H1 (cell line): ENCODE measurements around the gene GOLGA3. TPM values are rescaled to one million over a fixed set of nuclear protein-coding genes. Genes with fewer than 3 reads are reported as not detected.
"Not testable (repeated sequence)": the region's sequence is repeated elsewhere in the genome, so short reads cannot be mapped to it uniquely, and the experiment has no call there.

ENCODE experiments used
- CTCF ChIA-PET: fragments of 300-600 bp; sonication (Branson Sonifier 250); formaldehyde crosslinking; loops from one replicate; lab custom pipeline; 2021; ENCODE audit not compliant: partially characterized antibody; lab: Charles Lee
- POLR2A ChIA-PET: fragments of 300-600 bp; sonication (Branson Sonifier 250); formaldehyde crosslinking; loops from one replicate; lab custom pipeline; 2021; ENCODE audit warnings: inconsistent platforms; ENCODE audit not compliant: partially characterized antibody; lab: Charles Lee
- DNase-seq, 2 experiments: peaks; one replicate each; pipeline versions ENCODE4 v3.0.0 to v3.0.0-alpha.2; 2010 to 2022; ENCODE audit warnings: low spot score in 2 of 2, low read depth in 1 of 2, mixed read lengths in 1 of 2
- FAIRE-seq: peaks from 2 replicates; lab custom pipeline; 2011; peaks lifted over from hg19 to GRCh38; lab: Jason Lieb, UNC
- H2AFZ ChIP-seq: 2 replicates; pipeline ENCODE4 v1.8.1; 2012; ENCODE audit warnings: low read length, inconsistent platforms
- H2AK5ac ChIP-seq: 2 replicates; pipeline ENCODE4 v1.6.1; 2013; ENCODE audit warnings: low read depth, low read length
- H2BK120ac ChIP-seq: replicated peaks from 2 replicates; pipeline ENCODE3; 2013; ENCODE audit warnings: low read depth, low read length, inconsistent platforms
- H2BK12ac ChIP-seq: 2 replicates; pipeline ENCODE4 v1.6.1; 2013; ENCODE audit warnings: low read depth, low read length
- H2BK15ac ChIP-seq: 2 replicates; pipeline ENCODE4 v1.6.1; 2013; ENCODE audit warnings: low read length
- H2BK20ac ChIP-seq: 2 replicates; pipeline ENCODE4 v1.6.1; 2013; ENCODE audit warnings: low read length
- H2BK5ac ChIP-seq: 2 replicates; pipeline ENCODE4 v1.6.1; 2013; ENCODE audit warnings: low read depth, low read length
- H3K14ac ChIP-seq: 2 replicates; pipeline ENCODE4 v1.6.1; 2013; ENCODE audit warnings: inconsistent platforms; ENCODE audit not compliant: insufficient read length
- H3K18ac ChIP-seq: 2 replicates; pipeline ENCODE4 v1.6.1; 2013; ENCODE audit warnings: low read length; ENCODE audit errors: extremely low read depth
- H3K23ac ChIP-seq: 2 replicates; pipeline ENCODE4 v1.6.1; 2013; ENCODE audit warnings: inconsistent platforms; ENCODE audit not compliant: insufficient read length
- H3K23me2 ChIP-seq: 2 replicates; pipeline ENCODE4 v1.6.1; 2013; ENCODE audit warnings: low read depth, low read length
- H3K27ac ChIP-seq: 2 replicates; pipeline ENCODE4 v1.6.1; 2011; ENCODE audit warnings: low read depth, low read length, inconsistent platforms
- H3K27me3 ChIP-seq, 4 experiments: replicated peaks in 1 of 4; 1 replicate in 1 of 4; 2 replicates in 3 of 4; pipeline versions ENCODE4 v1.6.1 to v1.8.1; 2011 to 2013; ENCODE audit warnings: low read length in 3 of 4, mild to moderate bottlenecking in 3 of 4, inconsistent platforms in 2 of 4, mixed read lengths in 2 of 4, moderate library complexity in 1 of 4; ENCODE audit not compliant: control insufficient read depth in 3 of 4, insufficient read depth in 3 of 4; ENCODE audit errors: extremely low read depth in 1 of 4
- H3K36me3 ChIP-seq, 4 experiments: 2 replicates each; pipeline versions ENCODE4 v1.6.1 to v1.8.1; 2011 to 2013; ENCODE audit warnings: mild to moderate bottlenecking in 4 of 4, low read length in 3 of 4, moderate library complexity in 2 of 4, control low read depth in 1 of 4, inconsistent platforms in 1 of 4; ENCODE audit not compliant: insufficient read depth in 4 of 4, control insufficient read depth in 2 of 4
- H3K4ac ChIP-seq: replicated peaks from 2 replicates; pipeline ENCODE3; 2013; ENCODE audit warnings: low read length, low read depth, mixed read lengths, inconsistent platforms; ENCODE audit not compliant: insufficient read length
- H3K4me1 ChIP-seq, 4 experiments: replicated peaks in 1 of 4; 1 replicate in 1 of 4; 2 replicates in 3 of 4; pipeline versions ENCODE4 v1.6.1 to v1.8.1; 2011 to 2013; ENCODE audit warnings: low read length in 3 of 4, inconsistent platforms in 2 of 4, mixed read lengths in 1 of 4; ENCODE audit not compliant: insufficient read depth in 4 of 4, control insufficient read depth in 3 of 4
- H3K4me2 ChIP-seq, 2 experiments: 2 replicates each; pipeline versions ENCODE4 v1.6.1 to v1.8.1; 2011 to 2013; ENCODE audit warnings: low read depth in 2 of 2, low read length in 2 of 2, control low read depth in 1 of 2, inconsistent platforms in 1 of 2, mild to moderate bottlenecking in 1 of 2; ENCODE audit not compliant: insufficient read depth in 1 of 2
- H3K4me3 ChIP-seq, 4 experiments: fragments of 200-600, 300-600 bp in 1 of 4; sonication (generic), shearing (Covaris generic), sonication (Bioruptor Twin) in 1 of 4; 2 replicates each; pipeline versions ENCODE4 v1.5.1 to v1.8.1; 2011 to 2016; ENCODE audit warnings: low read length in 4 of 4, low read depth in 3 of 4, control low read depth in 2 of 4, inconsistent platforms in 2 of 4, mild to moderate bottlenecking in 2 of 4, mixed read lengths in 1 of 4, moderate library complexity in 1 of 4; ENCODE audit not compliant: insufficient read depth in 2 of 4; ENCODE audit errors: extremely low read depth in 1 of 4
- H3K56ac ChIP-seq: replicated peaks from 2 replicates; pipeline ENCODE3; 2013; ENCODE audit warnings: low read depth, mild to moderate bottlenecking, mixed read lengths, low read length, inconsistent platforms; ENCODE audit not compliant: insufficient read length
- H3K79me1 ChIP-seq: 2 replicates; pipeline ENCODE4 v1.6.1; 2013; ENCODE audit warnings: low read depth, low read length, control low read depth
- H3K79me2 ChIP-seq, 2 experiments: 2 replicates each; pipeline versions ENCODE4 v1.6.1 to v1.8.1; 2012 to 2013; ENCODE audit warnings: low read length in 2 of 2, mild to moderate bottlenecking in 2 of 2, inconsistent platforms in 1 of 2; ENCODE audit not compliant: insufficient read depth in 2 of 2, control insufficient read depth in 1 of 2
- H3K9ac ChIP-seq, 4 experiments: replicated peaks in 1 of 4; 1 replicate in 1 of 4; 2 replicates in 3 of 4; pipeline versions ENCODE4 v1.6.1 to v1.8.1; 2011 to 2013; ENCODE audit warnings: low read depth in 3 of 4, low read length in 3 of 4, control low read depth in 2 of 4, mild to moderate bottlenecking in 2 of 4, moderate library complexity in 2 of 4, inconsistent platforms in 1 of 4; ENCODE audit errors: extremely low read depth in 1 of 4
- H3K9me3 ChIP-seq, 2 experiments: 2 replicates each; pipeline versions ENCODE4 v1.6.1 to v1.8.1; 2012 to 2013; ENCODE audit warnings: mild to moderate bottlenecking in 2 of 2, moderate library complexity in 2 of 2, control low read depth in 1 of 2, inconsistent platforms in 1 of 2, low read depth in 1 of 2, low read length in 1 of 2, mixed read lengths in 1 of 2; ENCODE audit not compliant: insufficient read depth in 2 of 2
- H4K20me1 ChIP-seq, 2 experiments: replicated peaks in 1 of 2; 2 replicates each; pipeline versions ENCODE3 to v1.8.1; 2011 to 2013; ENCODE audit warnings: inconsistent platforms in 2 of 2, low read length in 2 of 2, mild to moderate bottlenecking in 1 of 2; ENCODE audit not compliant: insufficient read depth in 2 of 2, control insufficient read depth in 1 of 2
- H4K5ac ChIP-seq: 2 replicates; pipeline ENCODE4 v1.6.1; 2013; ENCODE audit warnings: low read length, low read depth, mixed read lengths, inconsistent platforms; ENCODE audit not compliant: insufficient read length
- H4K8ac ChIP-seq: 2 replicates; pipeline ENCODE4 v1.8.0; 2013; ENCODE audit warnings: mild to moderate bottlenecking, moderate library complexity, low read length, inconsistent platforms; ENCODE audit not compliant: insufficient read depth; ENCODE audit errors: extremely low read depth
- H4K91ac ChIP-seq: replicated peaks from 2 replicates; pipeline ENCODE3; 2013; ENCODE audit warnings: low read length, mixed read lengths, inconsistent platforms; ENCODE audit not compliant: insufficient read length
- ASH2L ChIP-seq: fragments of 200-600, 300-600 bp; sonication (generic); IDR thresholded peaks from one replicate; pipeline ENCODE4 v1.7.1; 2017; ENCODE audit warnings: low read length
- CREB1 ChIP-seq: IDR thresholded peaks from 2 replicates; pipeline ENCODE4 v1.6.1; 2012; ENCODE audit warnings: inconsistent platforms
- HDAC2 ChIP-seq, 2 experiments: fragments of 300-600 bp in 1 of 2; sonication (generic) in 1 of 2; IDR thresholded peaks; 2 replicates each; pipeline ENCODE4 v1.6.1; 2011 to 2012; ENCODE audit warnings: low read depth in 2 of 2, low read length in 2 of 2, mild to moderate bottlenecking in 2 of 2, moderate library complexity in 2 of 2, borderline replicate concordance in 1 of 2, inconsistent platforms in 1 of 2
- POLR2A ChIP-seq, 2 experiments: IDR thresholded peaks; 1 replicate in 1 of 2; 2 replicates in 1 of 2; pipeline ENCODE4 v1.6.1; 2011; ENCODE audit warnings: low read depth in 2 of 2, low read length in 2 of 2, mild to moderate bottlenecking in 2 of 2; ENCODE audit errors: control extremely low read depth in 1 of 2
- WGBS, 2 experiments: shearing (Covaris generic) in 1 of 2; methylation state at CpG; one replicate each; pipeline versions ENCODE4 v1.1.6 to v1.1.7; 2013 to 2015; ENCODE audit warnings: low lambda C conversion rate in 2 of 2, mixed read lengths in 2 of 2, inconsistent platforms in 1 of 2, low coverage in 1 of 2, missing lambda C conversion rate in 1 of 2; ENCODE audit not compliant: insufficient replicate concordance in 2 of 2, insufficient coverage in 1 of 2, insufficient read length in 1 of 2; ENCODE audit errors: extremely low coverage in 1 of 2, missing lambda C conversion rate in 1 of 2; 5-methylcytosine and 5-hydroxymethylcytosine counted together
- polyA plus RNA-seq, 7 experiments: library from polyadenylated mRNA; depleted of rRNA in 3 of 7; stranded (reverse) in 5 of 7; unstranded in 2 of 7; fragments of >200 nt in 5 of 7; fragments of 200-250 nt in 2 of 7; gene quantifications; 1 replicate in 5 of 7; 2 replicates in 1 of 7; 4 replicates in 1 of 7; pipeline versions ENCODE4 v1.2.1 to v1.2.3, GENCODE V29; 2011 to 2013; ENCODE audit warnings: missing spikeins in 2 of 7, mixed read lengths in 2 of 7
- total RNA-seq: library from RNA; stranded (reverse); fragmentation: NEBNext Ultra II Directional; extraction: Animal tissue kit (Norgen Biotek cat#: 25700); gene quantifications from 2 replicates; pipeline ENCODE4 v1.2.1, GENCODE V29; 2021
- TF ChIP-seq, protein P1 (sequence below), 3 experiments: IDR thresholded peaks; 1 replicate in 2 of 3; 2 replicates in 1 of 3; pipeline versions ENCODE4 v1.5.1 to v1.6.1; 2011; ENCODE audit warnings: low read length in 3 of 3, mild to moderate bottlenecking in 3 of 3, inconsistent platforms in 2 of 3, low read depth in 1 of 3, moderate library complexity in 1 of 3; ENCODE audit not compliant: insufficient read depth in 1 of 3; ENCODE audit errors: control extremely low read depth in 1 of 3
- TF ChIP-seq, protein P2 (sequence below): IDR thresholded peaks from 2 replicates; pipeline ENCODE4 v1.6.1; 2012; ENCODE audit warnings: inconsistent platforms

The GOLGA3 gene
- total and polyA plus RNA-seq, 2 of the 8 experiments (the other 6 are each of a cell fraction or from before 2014, with no cell fraction given): 6.4 to 33.1 TPM

GRCh38 chr12:132795847-132796246 is 32.8 kb downstream of the GOLGA3 start (continued):
- TF ChIP-seq, protein P1, sequence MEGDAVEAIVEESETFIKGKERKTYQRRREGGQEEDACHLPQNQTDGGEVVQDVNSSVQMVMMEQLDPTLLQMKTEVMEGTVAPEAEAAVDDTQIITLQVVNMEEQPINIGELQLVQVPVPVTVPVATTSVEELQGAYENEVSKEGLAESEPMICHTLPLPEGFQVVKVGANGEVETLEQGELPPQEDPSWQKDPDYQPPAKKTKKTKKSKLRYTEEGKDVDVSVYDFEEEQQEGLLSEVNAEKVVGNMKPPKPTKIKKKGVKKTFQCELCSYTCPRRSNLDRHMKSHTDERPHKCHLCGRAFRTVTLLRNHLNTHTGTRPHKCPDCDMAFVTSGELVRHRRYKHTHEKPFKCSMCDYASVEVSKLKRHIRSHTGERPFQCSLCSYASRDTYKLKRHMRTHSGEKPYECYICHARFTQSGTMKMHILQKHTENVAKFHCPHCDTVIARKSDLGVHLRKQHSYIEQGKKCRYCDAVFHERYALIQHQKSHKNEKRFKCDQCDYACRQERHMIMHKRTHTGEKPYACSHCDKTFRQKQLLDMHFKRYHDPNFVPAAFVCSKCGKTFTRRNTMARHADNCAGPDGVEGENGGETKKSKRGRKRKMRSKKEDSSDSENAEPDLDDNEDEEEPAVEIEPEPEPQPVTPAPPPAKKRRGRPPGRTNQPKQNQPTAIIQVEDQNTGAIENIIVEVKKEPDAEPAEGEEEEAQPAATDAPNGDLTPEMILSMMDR (IDR thresholded peaks at IDR 0.05; ENCODE audit: control extremely low read depth in 1 of 3, insufficient read depth in 1 of 3, low read depth in 1 of 3, low read length in 3 of 3): no peak
- TF ChIP-seq, protein P2, sequence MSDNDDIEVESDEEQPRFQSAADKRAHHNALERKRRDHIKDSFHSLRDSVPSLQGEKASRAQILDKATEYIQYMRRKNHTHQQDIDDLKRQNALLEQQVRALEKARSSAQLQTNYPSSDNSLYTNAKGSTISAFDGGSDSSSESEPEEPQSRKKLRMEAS: no peak
- TF ChIP-seq HDAC2 (IDR thresholded peaks at IDR 0.05; ENCODE audit: borderline replicate concordance in 1 of 2, low read depth in 2 of 2, low read length in 2 of 2) (no peak), POLR2A (IDR thresholded peaks at IDR 0.05; ENCODE audit: control extremely low read depth in 1 of 2, low read depth in 2 of 2, low read length in 2 of 2) (no peak), ASH2L (no peak), CREB1 (no peak)

DNA sequence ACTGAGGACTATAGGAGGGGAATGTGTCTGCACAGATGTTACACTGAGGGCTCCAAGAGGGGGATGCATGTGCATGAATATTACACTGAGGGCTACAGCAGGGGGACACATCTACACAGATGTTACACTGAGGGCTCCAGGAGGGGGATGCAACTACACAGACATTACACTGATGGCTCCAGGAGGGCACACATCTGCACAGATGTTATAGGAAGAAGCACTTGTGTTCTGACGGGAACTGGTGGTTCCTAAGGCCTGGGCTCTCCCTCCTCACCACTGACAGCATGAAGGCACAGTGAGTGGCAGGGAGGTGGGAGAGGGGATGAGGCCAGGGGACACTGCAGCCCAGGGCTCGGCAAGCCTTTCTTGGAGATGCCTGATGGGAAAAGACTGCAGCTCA is 36.7 kb downstream of the GOLGA3 start:
- not testable (repeated sequence) for H3K27me3 ChIP-seq, H2BK5ac ChIP-seq, H3K14ac ChIP-seq, FAIRE-seq, H2BK15ac ChIP-seq, H3K79me2 ChIP-seq, H3K18ac ChIP-seq, H3K4me3 ChIP-seq, H2BK20ac ChIP-seq, H4K91ac ChIP-seq, H2BK12ac ChIP-seq, H2AFZ ChIP-seq, H3K4me2 ChIP-seq, DNase-seq, H3K23ac ChIP-seq, H2AK5ac ChIP-seq, H3K23me2 ChIP-seq, H3K79me1 ChIP-seq, H3K9ac ChIP-seq, H3K4ac ChIP-seq, H4K5ac ChIP-seq, H3K9me3 ChIP-seq, H4K8ac ChIP-seq, H3K27ac ChIP-seq, H3K4me1 ChIP-seq, H2BK120ac ChIP-seq, H3K56ac ChIP-seq
- H4K20me1 ChIP-seq: peaks cover 0 to 12% of the 10 kb centered on the region in 2 experiments
- CTCF ChIA-PET: interaction anchor here (0.7 kb wide), 1 partner anchor 23 kb away, joined by 3 read pairs; no protein-coding TSS in a partner anchor
- WGBS, 2 experiments: 80% methylated on average over 2 of the region's 2 CpGs; no CpG with 5 or more reads in 1 of the 2 experiments
- peaks cover 10 to 37% (median 15%) of the 10 kb centered on the region in 4 experiments for H3K36me3 ChIP-seq
- POLR2A ChIA-PET: interaction anchor here (0.7 kb wide), 1 partner anchor 188 kb away, joined by 3 read pairs; no protein-coding TSS in a partner anchor
